Endothelial cell of umbilical vein (primary cell): ENCODE measurements around the gene RAI1. TPM values are rescaled to one million over a fixed set of nuclear protein-coding genes. Genes with fewer than 3 reads are reported as not detected.

Experiments
- BruUV-seq: library from RNA; stranded (reverse); fragments of 400-500 nt; replicated peaks from 2 replicates; lab custom pipeline; 2021; lab: Mats Ljungman, UMichigan
- CTCF ChIA-PET: fragments of 300-600, 350-600 bp; sonication (Branson Sonifier 250); formaldehyde crosslinking; loops from one replicate; lab custom pipeline; 2021; ENCODE audit warnings: antibody characterized with exemption, inconsistent platforms; lab: Charles Lee
- POLR2A ChIA-PET: fragments of 300-600, 350-600 bp; sonication (Branson Sonifier 250); formaldehyde crosslinking; loops from one replicate; lab custom pipeline; 2021; ENCODE audit warnings: antibody characterized with exemption, inconsistent platforms; lab: Charles Lee
- DNase-seq: peaks from one replicate; pipeline ENCODE4 v3.0.0-alpha.2; 2011; ENCODE audit warnings: low read depth, low spot score
- FAIRE-seq: peaks from 2 replicates; lab custom pipeline; 2011; peaks lifted over from hg19 to GRCh38; lab: Jason Lieb, UNC
- H2AFZ ChIP-seq: 2 replicates; pipeline ENCODE4 v1.6.0; 2012; ENCODE audit warnings: low read depth, low read length, control low read depth, inconsistent platforms
- H3K27ac ChIP-seq: 2 replicates; pipeline ENCODE4 v1.5.1; 2011; ENCODE audit warnings: low read depth, mild to moderate bottlenecking, control low read depth, low read length, moderate library complexity; ENCODE audit not compliant: insufficient read depth
- H3K27me3 ChIP-seq, 2 experiments: 2 replicates each; pipeline versions ENCODE4 v1.6.0 to v1.6.1; 2011; ENCODE audit warnings: low read length in 2 of 2, mixed read lengths in 1 of 2; ENCODE audit not compliant: control insufficient read depth in 2 of 2, insufficient read depth in 2 of 2
- H3K36me3 ChIP-seq, 2 experiments: 2 replicates in 1 of 2; 3 replicates in 1 of 2; pipeline ENCODE4 v1.5.1; 2011; ENCODE audit warnings: low read length in 2 of 2, mild to moderate bottlenecking in 1 of 2, moderate library complexity in 1 of 2; ENCODE audit not compliant: control insufficient read depth in 2 of 2, insufficient read depth in 2 of 2; ENCODE audit errors: extremely low read depth in 1 of 2
- H3K4me1 ChIP-seq: 3 replicates; pipeline ENCODE4 v1.5.1; 2011; ENCODE audit warnings: mild to moderate bottlenecking, low read length; ENCODE audit not compliant: control insufficient read depth, insufficient read depth; ENCODE audit errors: extremely low read depth
- H3K4me2 ChIP-seq: 2 replicates; pipeline ENCODE4 v1.6.1; 2011; ENCODE audit warnings: low read length, control low read depth, mixed read lengths; ENCODE audit not compliant: insufficient read depth
- H3K4me3 ChIP-seq, 3 experiments: fragments of 200-600 bp in 1 of 3; sonication (generic), shearing (Covaris generic) in 1 of 3; replicated peaks in 1 of 3; 2 replicates each; pipeline ENCODE4 v1.5.1; 2011 to 2016; ENCODE audit warnings: control low read depth in 3 of 3, low read length in 3 of 3, mild to moderate bottlenecking in 2 of 3, inconsistent platforms in 1 of 3, low read depth in 1 of 3, moderate library complexity in 1 of 3; ENCODE audit not compliant: insufficient read depth in 1 of 3
- H3K79me2 ChIP-seq: 2 replicates; pipeline ENCODE4 v1.6.0; 2012; ENCODE audit warnings: low read length, inconsistent platforms; ENCODE audit not compliant: control insufficient read depth, insufficient read depth
- H3K9ac ChIP-seq: replicated peaks from 2 replicates; pipeline ENCODE3; 2011; ENCODE audit warnings: low read length, control low read depth; ENCODE audit not compliant: insufficient read depth; ENCODE audit errors: extremely low read depth
- H3K9me1 ChIP-seq: replicated peaks from 3 replicates; pipeline ENCODE4 v1.6.0; 2011; ENCODE audit warnings: mild to moderate bottlenecking, low read length; ENCODE audit not compliant: control insufficient read depth, insufficient read depth; ENCODE audit errors: extremely low read depth
- H3K9me3 ChIP-seq: replicated peaks from 2 replicates; pipeline ENCODE4 v1.5.1; 2012; ENCODE audit warnings: low read length, inconsistent platforms; ENCODE audit not compliant: control insufficient read depth, insufficient read depth
- H4K20me1 ChIP-seq: replicated peaks from 2 replicates; pipeline ENCODE3; 2011; ENCODE audit warnings: mild to moderate bottlenecking, low read length; ENCODE audit not compliant: control insufficient read depth, insufficient read depth; ENCODE audit errors: extremely low read depth
- CTCF ChIP-seq, 2 donors: IDR thresholded peaks; 1 replicate in 1 of 2; 2 replicates in 1 of 2; pipeline ENCODE4 v1.5.1; 2011; ENCODE audit warnings: low read length in 2 of 2, mild to moderate bottlenecking in 2 of 2, moderate library complexity in 2 of 2, control low read depth in 1 of 2, inconsistent platforms in 1 of 2, low read depth in 1 of 2; ENCODE audit not compliant: insufficient read depth in 1 of 2; ENCODE audit errors: extremely low read depth in 1 of 2
- EZH2 ChIP-seq: IDR thresholded peaks from 2 replicates; pipeline ENCODE4 v1.6.1; 2012; ENCODE audit warnings: borderline replicate concordance, low read depth, mild to moderate bottlenecking, moderate library complexity, low read length, inconsistent platforms; ENCODE audit not compliant: severe bottlenecking
- FOS ChIP-seq: IDR thresholded peaks from 2 replicates; pipeline ENCODE4 v1.6.1; 2011; ENCODE audit warnings: mild to moderate bottlenecking, low read length, moderate library complexity, borderline replicate concordance; ENCODE audit not compliant: insufficient read depth
- GATA2 ChIP-seq: IDR thresholded peaks from 2 replicates; pipeline ENCODE4 v1.7.0; 2011; ENCODE audit warnings: low read depth, mild to moderate bottlenecking, moderate library complexity, mixed read lengths, low read length; ENCODE audit not compliant: insufficient read length, insufficient read depth
- JUN ChIP-seq: IDR thresholded peaks from 2 replicates; pipeline ENCODE4 v1.6.1; 2011; ENCODE audit warnings: borderline replicate concordance, low read depth; ENCODE audit not compliant: insufficient read length, insufficient read depth
- MAX ChIP-seq: IDR thresholded peaks from 2 replicates; pipeline ENCODE4 v1.6.1; 2011; ENCODE audit not compliant: insufficient read depth, insufficient read length
- MYC ChIP-seq: IDR thresholded peaks from one replicate; pipeline ENCODE4 v1.6.1; 2011; ENCODE audit warnings: mild to moderate bottlenecking, low read depth, low read length
- POLR2A ChIP-seq: IDR thresholded peaks from 2 replicates; pipeline ENCODE4 v1.6.1; 2012; ENCODE audit warnings: low read depth, mild to moderate bottlenecking, control low read depth, low read length
- POLR2AphosphoS5 ChIP-seq: IDR thresholded peaks from 2 replicates; pipeline ENCODE4 v1.6.1; 2012; ENCODE audit warnings: low read depth, mild to moderate bottlenecking, control low read depth, low read length, moderate library complexity; ENCODE audit not compliant: insufficient read depth
- dilution Hi-C: fragments of 300-500 bp; cut with MboI; formaldehyde crosslinking; loops from one replicate; pipeline ENCODE4 v1.15.0; 2019; ENCODE audit warnings: low sequenced_read_pairs; ENCODE audit not compliant: extremely low pct_ligation_motif_present
- intact Hi-C: fragments of 100-400 bp; cut with micrococcal nuclease; formaldehyde crosslinking; loops from one replicate; pipeline ENCODE4 v1.10.0; 2022
- polyA plus RNA-seq, 4 experiments: library from polyadenylated mRNA; depleted of rRNA in 3 of 4; stranded (reverse) in 3 of 4; unstranded in 1 of 4; fragments of >200 nt; gene quantifications; 2 replicates each; pipeline versions ENCODE4 v1.2.1 to v1.2.3, GENCODE V29; 2011 to 2012; ENCODE audit warnings: missing spikeins in 1 of 4
- total RNA-seq: library from RNA; stranded (reverse); gene quantifications from 2 replicates; pipeline ENCODE4 v1.2.3, GENCODE V29; 2021

The RAI1 gene
- total and polyA plus RNA-seq, 2 donors (not counting 3 experiments of a cell fraction or from before 2014, with no cell fraction given), result 7.8 to 43.3 TPM

- TF ChIP-seq MAX, result no peak
- TF ChIP-seq POLR2A, result no peak
- TF ChIP-seq GATA2, result no peak
- no peak for TF ChIP-seq POLR2AphosphoS5
- TF ChIP-seq FOS, result no peak
- no peak for TF ChIP-seq CTCF (IDR thresholded peaks at IDR 0.05; ENCODE audit: extremely low read depth in 1 of 2, insufficient read depth in 1 of 2, low read depth in 1 of 2, low read length in 2 of 2)
- TF ChIP-seq EZH2, result no peak
- no peak for TF ChIP-seq MYC
- TF ChIP-seq JUN, result no peak
- Histone ChIP-seq H3K36me3 (peaks cover 15 to 30% of the 10 kb centered on the region in 2 experiments), H3K27me3 (no peaks in the 10 kb centered on the region), H3K27ac (no peak overlapping the region), H2AFZ (no peak overlapping the region), H3K9ac (no peak overlapping the region), H3K4me2 (no peak overlapping the region), H3K4me3 (no peak overlapping the region), H3K9me3 (no peaks in the 10 kb centered on the region), H3K4me1 (peaks cover 10% of the 10 kb centered on the region), H3K9me1 (no peaks in the 10 kb centered on the region), H4K20me1 (no peaks in the 10 kb centered on the region), H3K79me2 (peaks cover 11% of the 10 kb centered on the region)
- ChIA-PET CTCF (interaction anchor here (8.9 kb wide), 1 partner anchor 45 kb away, joined by 68 read pairs; no protein-coding TSS in a partner anchor), POLR2A (no interaction called here)
- DNase-seq, result no peak
- dilution Hi-C loops (no loop called here), intact Hi-C loops (loop anchor here (5.0 kb wide), 1 partner anchor 610 kb away; the partner anchor contains the start of gene PLD6)
- no peak for FAIRE-seq
- BruUV-seq, result TSS peak; percentile 6
Observed at GRCh38 chr17:17816831-17817551, 135.7 kb downstream of the RAI1 start.
